Measurements from ENCODE around the gene ANKRD33B.

DNA sequence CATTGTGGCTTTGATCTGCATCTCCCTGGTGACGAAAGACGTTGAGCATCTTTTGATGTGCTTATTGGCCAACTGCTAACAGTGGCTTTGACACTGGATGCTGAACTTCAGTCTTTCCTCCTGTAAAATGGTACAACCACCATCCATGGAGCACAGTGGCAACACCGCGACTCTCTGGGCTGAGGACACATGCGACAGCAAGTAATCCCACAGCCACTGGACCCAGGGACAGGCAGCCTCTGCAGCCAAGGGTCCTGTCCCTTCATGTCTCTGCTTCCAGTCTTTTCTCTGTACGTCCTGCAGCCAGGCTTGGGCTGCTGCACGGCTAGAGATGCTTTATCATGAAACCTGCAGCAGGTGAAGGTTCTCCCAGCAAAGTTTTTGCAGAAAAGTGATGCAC, 113.7 kb downstream of the ANKRD33B start:
- TF ChIP-seq POLR2AphosphoS5 (IDR thresholded peaks at IDR 0.05; ENCODE audit: insufficient read depth in 1 of 2, low read depth in 1 of 2) (no peak), POLR2A (IDR thresholded peaks at IDR 0.05) (no peak)
- TF ChIP-seq, protein P1, sequence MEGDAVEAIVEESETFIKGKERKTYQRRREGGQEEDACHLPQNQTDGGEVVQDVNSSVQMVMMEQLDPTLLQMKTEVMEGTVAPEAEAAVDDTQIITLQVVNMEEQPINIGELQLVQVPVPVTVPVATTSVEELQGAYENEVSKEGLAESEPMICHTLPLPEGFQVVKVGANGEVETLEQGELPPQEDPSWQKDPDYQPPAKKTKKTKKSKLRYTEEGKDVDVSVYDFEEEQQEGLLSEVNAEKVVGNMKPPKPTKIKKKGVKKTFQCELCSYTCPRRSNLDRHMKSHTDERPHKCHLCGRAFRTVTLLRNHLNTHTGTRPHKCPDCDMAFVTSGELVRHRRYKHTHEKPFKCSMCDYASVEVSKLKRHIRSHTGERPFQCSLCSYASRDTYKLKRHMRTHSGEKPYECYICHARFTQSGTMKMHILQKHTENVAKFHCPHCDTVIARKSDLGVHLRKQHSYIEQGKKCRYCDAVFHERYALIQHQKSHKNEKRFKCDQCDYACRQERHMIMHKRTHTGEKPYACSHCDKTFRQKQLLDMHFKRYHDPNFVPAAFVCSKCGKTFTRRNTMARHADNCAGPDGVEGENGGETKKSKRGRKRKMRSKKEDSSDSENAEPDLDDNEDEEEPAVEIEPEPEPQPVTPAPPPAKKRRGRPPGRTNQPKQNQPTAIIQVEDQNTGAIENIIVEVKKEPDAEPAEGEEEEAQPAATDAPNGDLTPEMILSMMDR (IDR thresholded peaks at IDR 0.05), result no peak

Data from vagina (tissue), 2 donors.